DND-41 (cell line): ENCODE data around the gene ATOX1.
"Not testable (repeated sequence)": the region's sequence is repeated elsewhere in the genome, so short reads cannot be mapped to it uniquely, and the experiment has no call there.

Experiments
- ATAC-seq: fragments of 200-7000 bp; cut with Tn5 transposase; 3 replicates; pipeline ENCODE4 v1.9.1; 2021; ENCODE audit warnings: low read depth; ENCODE audit not compliant: insufficient read depth
- DNase-seq: peaks from one replicate; pipeline ENCODE4 v3.0.0-alpha.2; 2020
- H2AFZ ChIP-seq: 2 replicates; pipeline ENCODE4 v1.6.0; 2012; ENCODE audit warnings: low read depth, low read length
- H3K27ac ChIP-seq: 2 replicates; pipeline ENCODE4 v1.5.1; 2012; ENCODE audit warnings: low read length, inconsistent platforms
- H3K27me3 ChIP-seq: fragments of 200-600 bp; sonication (generic); 2 replicates; pipeline ENCODE4 v1.6.0; 2012; ENCODE audit warnings: low read length, mild to moderate bottlenecking, inconsistent platforms; ENCODE audit not compliant: insufficient read depth, poor library complexity
- H3K36me3 ChIP-seq: 2 replicates; pipeline ENCODE4 v1.5.1; 2012; ENCODE audit warnings: low read length, inconsistent platforms; ENCODE audit not compliant: insufficient read depth
- H3K4me1 ChIP-seq: 2 replicates; pipeline ENCODE4 v1.5.1; 2012; ENCODE audit warnings: mild to moderate bottlenecking, low read length; ENCODE audit not compliant: insufficient read depth
- H3K4me2 ChIP-seq: 2 replicates; pipeline ENCODE4 v1.6.0; 2012; ENCODE audit warnings: mild to moderate bottlenecking, moderate library complexity, low read length, inconsistent platforms; ENCODE audit not compliant: insufficient read depth
- H3K4me3 ChIP-seq, 2 experiments: fragments of 200-600 bp in 1 of 2; shearing (Covaris generic) in 1 of 2; 2 replicates each; pipeline ENCODE4 v1.5.1; 2012 to 2016; ENCODE audit warnings: inconsistent platforms in 2 of 2, low read length in 2 of 2, mild to moderate bottlenecking in 2 of 2, low read depth in 1 of 2, moderate library complexity in 1 of 2
- H3K79me2 ChIP-seq: 2 replicates; pipeline ENCODE4 v1.6.0; 2012; ENCODE audit warnings: low read length, inconsistent platforms; ENCODE audit not compliant: insufficient read depth
- H3K9ac ChIP-seq: 2 replicates; pipeline ENCODE4 v1.6.0; 2012; ENCODE audit warnings: low read depth, mild to moderate bottlenecking, inconsistent platforms, low read length, moderate library complexity
- H3K9me3 ChIP-seq: 2 replicates; pipeline ENCODE4 v1.5.1; 2012; ENCODE audit warnings: low read length, moderate library complexity, mild to moderate bottlenecking, inconsistent platforms; ENCODE audit not compliant: insufficient read depth, severe bottlenecking
- H4K20me1 ChIP-seq: 2 replicates; pipeline ENCODE4 v1.6.0; 2012; ENCODE audit warnings: low read length; ENCODE audit not compliant: insufficient read depth
- CTCF ChIP-seq: IDR thresholded peaks from 2 replicates; pipeline ENCODE4 v1.5.1; 2012; ENCODE audit warnings: borderline replicate concordance, low read length, moderate library complexity, mild to moderate bottlenecking; ENCODE audit not compliant: poor library complexity, severe bottlenecking; ENCODE audit errors: extremely low read depth
- EZH2 ChIP-seq: IDR thresholded peaks from 3 replicates; pipeline ENCODE4 v1.6.1; 2012; ENCODE audit warnings: borderline replicate concordance, low read depth, mild to moderate bottlenecking, moderate library complexity, low read length, inconsistent platforms; ENCODE audit not compliant: severe bottlenecking

ATOX1 gene

GRCh38 chr5:151730381-151730780 is 28.1 kb downstream of the ATOX1 start:
- Histone ChIP-seq H2AFZ (no peak overlapping the region), H3K36me3 (no peaks in the 10 kb centered on the region), H3K9ac (no peak overlapping the region), H3K27ac (no peak overlapping the region), H3K79me2 (no peaks in the 10 kb centered on the region), H3K9me3 (no peaks in the 10 kb centered on the region), H3K27me3 (no peaks in the 10 kb centered on the region), H3K4me1 (no peaks in the 10 kb centered on the region), H3K4me2 (no peak overlapping the region), H3K4me3 (no peak overlapping the region), H4K20me1 (no peaks in the 10 kb centered on the region)
- ATAC-seq: no peak
- DNase-seq: no peak
- TF ChIP-seq CTCF: no peak
- no peak for TF ChIP-seq EZH2

- not testable (repeated sequence) for H3K4me3 ChIP-seq, H4K20me1 ChIP-seq, ATAC-seq, H3K27ac ChIP-seq, H3K27me3 ChIP-seq, H3K4me1 ChIP-seq, H3K36me3 ChIP-seq, H3K9me3 ChIP-seq, H3K79me2 ChIP-seq, H3K9ac ChIP-seq, H2AFZ ChIP-seq, H3K4me2 ChIP-seq, DNase-seq
Observed at GRCh38 chr5:151729597-151729996, 28.8 kb downstream of the ATOX1 start.

- Histone ChIP-seq H3K27ac (no peak overlapping the region), H3K27me3 (no peaks in the 10 kb centered on the region), H3K4me2 (no peak overlapping the region), H3K9me3 (no peaks in the 10 kb centered on the region), H3K4me3 (no peak overlapping the region), H3K9ac (no peak overlapping the region), H2AFZ (no peak overlapping the region), H4K20me1 (no peaks in the 10 kb centered on the region), H3K36me3 (no peaks in the 10 kb centered on the region), H3K79me2 (no peaks in the 10 kb centered on the region), H3K4me1 (no peaks in the 10 kb centered on the region)
- TF ChIP-seq EZH2: no peak
- no peak for TF ChIP-seq CTCF
- ATAC-seq (no peak), DNase-seq (no peak)
Observed at GRCh38 chr5:151724360-151724759, 34.1 kb downstream of the ATOX1 start.

DNA sequence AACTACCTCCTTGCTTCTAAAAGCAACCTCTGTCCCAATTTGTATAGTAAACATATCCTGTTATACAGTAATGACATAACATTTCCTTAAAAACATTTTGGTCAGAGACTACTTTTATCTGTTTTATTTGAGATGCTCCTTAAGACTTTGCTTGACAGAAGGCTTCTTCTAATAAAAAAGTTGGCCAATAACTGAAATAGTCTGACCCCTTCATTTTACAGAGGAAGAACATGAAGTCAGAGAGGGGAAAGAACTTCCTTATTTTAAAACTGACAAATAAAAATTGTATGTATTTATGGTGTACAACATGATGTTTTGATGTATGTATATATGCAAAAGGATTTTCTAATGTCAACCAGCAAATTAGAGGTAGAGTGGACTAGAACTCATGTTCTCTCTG is 35.9 kb downstream of the ATOX1 start:
- Histone ChIP-seq H3K27ac (no peak overlapping the region), H3K9ac (no peak overlapping the region), H2AFZ (no peak overlapping the region), H3K36me3 (no peaks in the 10 kb centered on the region), H3K79me2 (no peaks in the 10 kb centered on the region), H3K9me3 (no peaks in the 10 kb centered on the region), H3K4me3 (no peak overlapping the region), H3K4me1 (no peaks in the 10 kb centered on the region), H3K27me3 (no peaks in the 10 kb centered on the region), H3K4me2 (no peak overlapping the region), H4K20me1 (no peaks in the 10 kb centered on the region)
- no peak for DNase-seq
- TF ChIP-seq EZH2: no peak
- TF ChIP-seq CTCF: no peak
- no peak for ATAC-seq
